WI38 (cell line): ENCODE results near the gene SNCG.

Experiments used
- H3K4me3 ChIP-seq: 2 replicates; pipeline ENCODE4 v1.5.1; 2011; ENCODE audit warnings: low read depth, mild to moderate bottlenecking, control low read depth, low read length
- TF ChIP-seq, protein P1 (sequence below): IDR thresholded peaks from 2 replicates; pipeline ENCODE4 v1.5.1; 2012; ENCODE audit warnings: low read depth, mild to moderate bottlenecking, control low read depth, low read length

SNCG gene

DNA sequence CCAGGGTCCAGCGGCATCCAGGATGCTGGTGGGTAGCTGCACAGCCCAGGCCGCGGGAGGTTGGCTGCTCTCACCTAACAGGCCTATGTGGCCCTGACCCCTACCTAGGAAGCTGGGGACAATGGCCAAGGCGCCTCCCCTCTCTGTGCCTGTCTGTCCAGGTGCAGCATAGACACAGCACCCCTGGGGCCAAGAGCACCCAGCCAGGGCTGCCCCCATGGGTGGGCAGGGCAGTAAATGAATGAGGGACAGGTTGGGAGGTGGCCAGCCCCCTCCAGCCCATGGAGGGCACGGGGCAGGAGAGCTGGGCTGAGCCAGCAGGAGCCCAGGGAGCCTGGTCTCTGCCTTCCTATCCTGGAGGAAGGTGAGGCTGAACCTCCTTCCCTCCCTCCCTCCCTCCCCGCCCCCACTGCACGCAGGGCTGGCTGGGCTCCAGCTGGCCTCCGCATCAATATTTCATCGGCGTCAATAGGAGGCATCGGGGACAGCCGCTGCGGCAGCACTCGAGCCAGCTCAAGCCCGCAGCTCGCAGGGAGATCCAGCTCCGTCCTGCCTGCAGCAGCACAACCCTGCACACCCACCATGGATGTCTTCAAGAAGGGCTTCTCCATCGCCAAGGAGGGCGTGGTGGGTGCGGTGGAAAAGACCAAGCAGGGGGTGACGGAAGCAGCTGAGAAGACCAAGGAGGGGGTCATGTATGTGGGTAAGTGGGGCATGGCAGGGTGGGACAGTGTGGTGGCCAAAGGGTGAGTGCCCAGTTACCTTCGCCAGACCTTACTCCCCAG lies at the start of gene SNCG:
TSS of gene SNCG (plus strand) at position 484 of the 785 bp plus-strand sequence. CDS start at position 583, 99 bp downstream.
- no peak within 1 kb of the TSS for H3K4me3 ChIP-seq
- TF ChIP-seq, protein P1, sequence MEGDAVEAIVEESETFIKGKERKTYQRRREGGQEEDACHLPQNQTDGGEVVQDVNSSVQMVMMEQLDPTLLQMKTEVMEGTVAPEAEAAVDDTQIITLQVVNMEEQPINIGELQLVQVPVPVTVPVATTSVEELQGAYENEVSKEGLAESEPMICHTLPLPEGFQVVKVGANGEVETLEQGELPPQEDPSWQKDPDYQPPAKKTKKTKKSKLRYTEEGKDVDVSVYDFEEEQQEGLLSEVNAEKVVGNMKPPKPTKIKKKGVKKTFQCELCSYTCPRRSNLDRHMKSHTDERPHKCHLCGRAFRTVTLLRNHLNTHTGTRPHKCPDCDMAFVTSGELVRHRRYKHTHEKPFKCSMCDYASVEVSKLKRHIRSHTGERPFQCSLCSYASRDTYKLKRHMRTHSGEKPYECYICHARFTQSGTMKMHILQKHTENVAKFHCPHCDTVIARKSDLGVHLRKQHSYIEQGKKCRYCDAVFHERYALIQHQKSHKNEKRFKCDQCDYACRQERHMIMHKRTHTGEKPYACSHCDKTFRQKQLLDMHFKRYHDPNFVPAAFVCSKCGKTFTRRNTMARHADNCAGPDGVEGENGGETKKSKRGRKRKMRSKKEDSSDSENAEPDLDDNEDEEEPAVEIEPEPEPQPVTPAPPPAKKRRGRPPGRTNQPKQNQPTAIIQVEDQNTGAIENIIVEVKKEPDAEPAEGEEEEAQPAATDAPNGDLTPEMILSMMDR, result no peak

DNA sequence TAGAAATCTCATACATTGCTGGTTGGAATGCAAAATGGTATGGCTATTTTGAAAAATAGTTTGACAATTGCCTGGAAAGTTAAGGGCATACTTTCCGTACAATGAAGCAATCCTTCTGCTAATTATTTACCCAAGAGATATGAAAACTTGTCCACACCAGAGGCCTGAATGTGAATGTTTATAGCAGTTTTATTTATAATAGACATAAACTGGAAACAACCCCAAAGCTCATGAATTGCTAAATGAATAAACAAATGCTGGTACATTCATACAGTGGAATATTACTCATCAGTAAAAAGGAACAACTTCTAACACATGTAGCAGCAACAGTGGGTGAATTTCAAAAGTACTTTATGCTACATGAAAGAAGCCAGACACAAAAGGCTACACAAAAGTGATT lies 43.7 kb upstream of the SNCG start:
- TF ChIP-seq, protein P1, result no peak
- no peak overlapping the region for H3K4me3 ChIP-seq

DNA sequence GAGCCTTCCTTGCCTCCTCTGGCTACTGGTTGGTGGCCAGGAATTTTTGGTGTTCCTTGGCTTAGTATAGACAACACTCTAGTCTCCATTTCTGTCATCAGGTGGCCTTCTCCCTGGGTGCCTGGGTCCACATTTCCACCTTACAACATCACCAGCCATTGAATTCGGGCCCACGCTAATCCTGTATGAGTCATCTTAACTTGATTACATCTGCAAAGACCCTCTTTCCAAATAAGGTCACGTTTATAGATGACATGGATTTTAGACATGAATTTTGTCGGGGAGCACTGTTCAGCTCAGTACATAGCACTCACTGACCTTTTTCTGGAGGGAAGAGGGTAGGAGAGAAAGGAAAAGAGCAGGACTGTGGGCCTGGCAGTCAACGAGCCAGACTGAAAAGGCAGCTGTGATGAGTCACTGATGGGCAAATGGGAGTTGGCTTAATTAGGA lies 40.4 kb upstream of the SNCG start:
- no peak overlapping the region for H3K4me3 ChIP-seq

DNA sequence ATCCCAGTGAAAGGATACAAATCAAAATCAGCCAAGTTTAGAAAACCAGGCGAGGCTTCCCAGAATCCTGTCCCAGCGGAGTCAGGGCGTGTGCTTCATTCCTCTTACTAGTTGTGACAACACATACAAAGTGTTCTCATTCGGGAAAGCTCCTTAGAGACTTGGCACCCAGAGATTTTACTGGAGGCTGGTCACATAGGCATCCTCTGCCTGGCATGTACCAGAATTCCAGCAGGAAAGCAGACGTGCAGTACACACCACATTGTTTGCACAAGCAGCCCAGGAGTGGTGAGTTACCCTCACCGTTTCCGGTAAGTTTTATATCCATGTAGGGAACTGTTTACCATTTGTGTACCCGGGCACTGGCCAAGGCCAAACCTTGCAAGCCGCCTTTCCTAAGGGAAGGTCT lies 35.8 kb upstream of the SNCG start:
- H3K4me3 ChIP-seq, result no peak overlapping the region
- TF ChIP-seq, protein P1, result no peak

More for the DNA sequence above, 40.4 kb upstream of the SNCG start:
- TF ChIP-seq, protein P1, result no peak

DNA sequence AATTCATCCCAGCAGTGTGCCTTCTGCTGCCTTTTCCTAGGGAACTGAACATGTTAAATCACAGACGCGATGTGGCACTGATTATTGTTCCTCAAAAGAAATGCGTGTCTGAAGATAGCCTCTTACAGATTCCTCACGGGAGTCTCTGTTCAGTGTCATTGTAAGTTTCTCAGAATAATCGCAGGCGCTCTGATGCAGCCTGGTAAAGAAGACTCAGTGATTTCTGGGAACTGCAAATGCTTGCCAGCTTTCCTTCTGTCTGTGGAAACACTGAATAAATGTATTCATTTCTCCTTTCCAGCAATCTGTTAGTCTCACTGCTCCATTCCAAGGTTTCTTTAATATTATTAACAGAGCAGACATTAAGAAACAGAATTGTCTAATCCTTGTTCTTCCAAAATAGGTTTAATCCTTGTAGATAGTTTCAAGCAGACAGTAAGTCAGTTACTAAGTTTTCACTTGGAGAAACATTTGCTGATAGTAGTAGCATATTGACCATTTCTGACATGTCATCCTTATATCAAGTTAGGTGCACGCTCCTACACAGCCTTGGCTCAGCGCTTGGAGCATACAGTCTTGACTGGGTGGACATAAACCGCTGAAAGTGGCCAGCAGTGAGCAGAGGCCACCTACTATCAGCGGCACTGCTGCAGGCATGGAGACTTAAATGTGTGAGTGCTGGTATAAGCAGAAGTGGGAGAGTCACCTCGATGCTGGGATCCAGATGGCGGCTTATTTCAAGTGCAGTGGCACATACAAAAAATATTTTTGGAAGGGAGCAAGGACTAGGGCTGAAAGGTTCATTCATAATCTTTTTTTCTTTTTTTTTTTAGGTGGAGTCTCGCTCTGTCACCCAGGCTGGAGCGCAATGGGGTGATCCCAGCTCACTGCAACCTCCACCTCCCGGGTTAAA lies 28.7 kb upstream of the SNCG start:
- TF ChIP-seq, protein P1, result no peak
- H3K4me3 ChIP-seq, result no peak overlapping the region

DNA sequence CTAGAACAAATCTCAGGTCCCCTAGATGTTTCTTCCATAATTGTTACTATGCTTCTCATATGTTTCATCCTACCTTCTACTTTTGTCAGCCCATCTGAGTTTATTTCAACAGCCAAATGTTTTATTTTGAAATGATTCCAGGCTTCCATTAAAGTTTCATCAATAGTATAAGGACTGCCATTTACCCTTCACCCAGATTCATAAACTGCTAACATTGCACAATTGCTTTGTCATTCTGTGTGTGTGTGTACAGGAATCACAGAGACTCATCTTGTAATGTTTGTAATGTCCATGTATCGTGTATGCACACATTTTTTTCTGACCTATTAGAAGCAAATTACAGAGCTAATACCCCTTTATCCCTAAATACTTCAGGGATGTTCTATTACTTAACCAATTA lies 26.5 kb upstream of the SNCG start:
- no peak overlapping the region for H3K4me3 ChIP-seq
- TF ChIP-seq, protein P1, result no peak
